Measurements from ENCODE around the gene KCNJ6. TPM values are rescaled to one million over a fixed set of nuclear protein-coding genes. Genes with fewer than 3 reads are reported as not detected.

The KCNJ6 gene
- total and polyA plus RNA-seq, 10 of the 15 experiments (the other 5 are each of a cell fraction or from before 2014, with no cell fraction given) = 0.03 to 0.07 (median 0.04) TPM; not detected in 7

DNA sequence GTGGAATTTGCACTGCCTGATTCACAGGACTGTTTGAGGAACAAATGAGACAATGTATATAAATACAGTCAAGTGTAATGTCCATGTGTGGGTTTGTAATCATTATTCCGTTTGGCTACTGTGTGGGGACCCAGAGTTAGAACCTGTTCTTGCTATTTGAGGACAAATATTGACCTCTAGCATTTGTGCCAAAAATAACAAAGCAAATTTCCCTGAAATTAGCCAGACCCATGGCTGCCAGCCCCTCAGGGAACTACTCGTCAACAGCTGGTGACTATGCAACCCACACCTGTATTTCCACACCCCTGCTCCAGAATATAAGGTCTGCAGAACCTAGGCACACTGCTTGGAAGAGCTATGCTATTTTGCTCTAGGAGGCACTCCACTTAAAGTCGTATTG, 70.7 kb downstream of the KCNJ6 start:
- TF ChIP-seq ZNF622 (IDR thresholded peaks at IDR 0.05) = no peak
- TF ChIP-seq ZNF384 (IDR thresholded peaks at IDR 0.05; ENCODE audit: borderline replicate concordance, low read depth, low read length) = no peak
- no peak for TF ChIP-seq KDM1A (IDR thresholded peaks at IDR 0.05; ENCODE audit: borderline replicate concordance)
- TF ChIP-seq, protein P1, sequence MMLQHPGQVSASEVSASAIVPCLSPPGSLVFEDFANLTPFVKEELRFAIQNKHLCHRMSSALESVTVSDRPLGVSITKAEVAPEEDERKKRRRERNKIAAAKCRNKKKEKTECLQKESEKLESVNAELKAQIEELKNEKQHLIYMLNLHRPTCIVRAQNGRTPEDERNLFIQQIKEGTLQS (IDR thresholded peaks at IDR 0.05; ENCODE audit: borderline replicate concordance, extremely low read depth, low read depth, low read length) = no peak
- no peak for TF ChIP-seq TCF12 (IDR thresholded peaks at IDR 0.05; ENCODE audit: low read depth, low read length)
- TF ChIP-seq CEBPB (IDR thresholded peaks at IDR 0.05; ENCODE audit: borderline replicate concordance in 1 of 2, low read depth in 2 of 2, low read length in 2 of 2) = no peak
- TF ChIP-seq TBL1XR1 (IDR thresholded peaks at IDR 0.05; ENCODE audit: low read depth, low read length) = no peak
- no peak for TF ChIP-seq ETV6 (conservative IDR thresholded peaks at IDR 0.05 in 1 of 2, IDR thresholded peaks at IDR 0.05 in 1 of 2; ENCODE audit: borderline replicate concordance in 1 of 2, low read depth in 1 of 2)
- TF ChIP-seq, protein P2, sequence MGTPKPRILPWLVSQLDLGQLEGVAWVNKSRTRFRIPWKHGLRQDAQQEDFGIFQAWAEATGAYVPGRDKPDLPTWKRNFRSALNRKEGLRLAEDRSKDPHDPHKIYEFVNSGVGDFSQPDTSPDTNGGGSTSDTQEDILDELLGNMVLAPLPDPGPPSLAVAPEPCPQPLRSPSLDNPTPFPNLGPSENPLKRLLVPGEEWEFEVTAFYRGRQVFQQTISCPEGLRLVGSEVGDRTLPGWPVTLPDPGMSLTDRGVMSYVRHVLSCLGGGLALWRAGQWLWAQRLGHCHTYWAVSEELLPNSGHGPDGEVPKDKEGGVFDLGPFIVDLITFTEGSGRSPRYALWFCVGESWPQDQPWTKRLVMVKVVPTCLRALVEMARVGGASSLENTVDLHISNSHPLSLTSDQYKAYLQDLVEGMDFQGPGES (IDR thresholded peaks at IDR 0.05) = no peak
- no peak for TF ChIP-seq MYB (IDR thresholded peaks at IDR 0.05; ENCODE audit: borderline replicate concordance, low read depth, low read length)
- TF ChIP-seq TAF1 (IDR thresholded peaks at IDR 0.05; ENCODE audit: borderline replicate concordance, low read depth, low read length) = no peak
- TF ChIP-seq PAX8 (IDR thresholded peaks at IDR 0.05) = no peak
- TF ChIP-seq, protein P3, sequence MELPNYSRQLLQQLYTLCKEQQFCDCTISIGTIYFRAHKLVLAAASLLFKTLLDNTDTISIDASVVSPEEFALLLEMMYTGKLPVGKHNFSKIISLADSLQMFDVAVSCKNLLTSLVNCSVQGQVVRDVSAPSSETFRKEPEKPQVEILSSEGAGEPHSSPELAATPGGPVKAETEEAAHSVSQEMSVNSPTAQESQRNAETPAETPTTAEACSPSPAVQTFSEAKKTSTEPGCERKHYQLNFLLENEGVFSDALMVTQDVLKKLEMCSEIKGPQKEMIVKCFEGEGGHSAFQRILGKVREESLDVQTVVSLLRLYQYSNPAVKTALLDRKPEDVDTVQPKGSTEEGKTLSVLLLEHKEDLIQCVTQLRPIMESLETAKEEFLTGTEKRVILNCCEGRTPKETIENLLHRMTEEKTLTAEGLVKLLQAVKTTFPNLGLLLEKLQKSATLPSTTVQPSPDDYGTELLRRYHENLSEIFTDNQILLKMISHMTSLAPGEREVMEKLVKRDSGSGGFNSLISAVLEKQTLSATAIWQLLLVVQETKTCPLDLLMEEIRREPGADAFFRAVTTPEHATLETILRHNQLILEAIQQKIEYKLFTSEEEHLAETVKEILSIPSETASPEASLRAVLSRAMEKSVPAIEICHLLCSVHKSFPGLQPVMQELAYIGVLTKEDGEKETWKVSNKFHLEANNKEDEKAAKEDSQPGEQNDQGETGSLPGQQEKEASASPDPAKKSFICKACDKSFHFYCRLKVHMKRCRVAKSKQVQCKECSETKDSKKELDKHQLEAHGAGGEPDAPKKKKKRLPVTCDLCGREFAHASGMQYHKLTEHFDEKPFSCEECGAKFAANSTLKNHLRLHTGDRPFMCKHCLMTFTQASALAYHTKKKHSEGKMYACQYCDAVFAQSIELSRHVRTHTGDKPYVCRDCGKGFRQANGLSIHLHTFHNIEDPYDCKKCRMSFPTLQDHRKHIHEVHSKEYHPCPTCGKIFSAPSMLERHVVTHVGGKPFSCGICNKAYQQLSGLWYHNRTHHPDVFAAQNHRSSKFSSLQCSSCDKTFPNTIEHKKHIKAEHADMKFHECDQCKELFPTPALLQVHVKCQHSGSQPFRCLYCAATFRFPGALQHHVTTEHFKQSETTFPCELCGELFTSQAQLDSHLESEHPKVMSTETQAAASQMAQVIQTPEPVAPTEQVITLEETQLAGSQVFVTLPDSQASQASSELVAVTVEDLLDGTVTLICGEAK (IDR thresholded peaks at IDR 0.05; ENCODE audit: borderline replicate concordance) = no peak
- TF ChIP-seq RAD21 (IDR thresholded peaks at IDR 0.05; ENCODE audit: insufficient read depth, low read depth, low read length) = no peak
- TF ChIP-seq SMC3 (IDR thresholded peaks at IDR 0.05; ENCODE audit: borderline replicate concordance, low read length) = no peak
- CTCF ChIA-PET = no interaction called here
- Histone ChIP-seq H3K27ac (ENCODE audit: control insufficient read depth, insufficient read depth) (no peak overlapping the region), H3K4me3 (no peak overlapping the region), H2AFZ (ENCODE audit: control insufficient read depth, low read depth, low read length) (no peak overlapping the region), H3K9me3 (replicated peaks; ENCODE audit: control insufficient read depth, insufficient read depth, low read length) (no peaks in the 10 kb centered on the region), H3K9ac (ENCODE audit: control insufficient read depth, insufficient read depth, low read length) (no peak overlapping the region), H3K27me3 (replicated peaks in 1 of 2; ENCODE audit: control insufficient read depth in 2 of 2, insufficient read depth in 2 of 2, low read length in 1 of 2) (no peaks in the 10 kb centered on the region), H3K4me2 (ENCODE audit: control insufficient read depth, insufficient read depth) (no peak overlapping the region), H3K36me3 (ENCODE audit: control insufficient read depth in 2 of 2, insufficient read depth in 2 of 2, low read length in 1 of 2) (no peaks in the 10 kb centered on the region), H4K20me1 (ENCODE audit: control insufficient read depth, insufficient read depth) (no peaks in the 10 kb centered on the region), H3K4me1 (ENCODE audit: control insufficient read depth, insufficient read depth, low read length) (no peaks in the 10 kb centered on the region), H3K79me2 (ENCODE audit: control insufficient read depth, insufficient read depth, low read length) (no peaks in the 10 kb centered on the region)
- ATAC-seq = no peak
- intact Hi-C loops (cut with micrococcal nuclease; ENCODE audit: unreplicated experiment) (no loop called here), in situ Hi-C loops (cut with MboI) (no loop called here)
- POLR2A ChIA-PET = no interaction called here
- WGBS (ENCODE audit: insufficient coverage, insufficient replicate concordance, low lambda C conversion rate, missing lambda C conversion rate) = 0% methylated on average over 3 of the region's 3 CpGs
- SMC1A ChIA-PET (ENCODE audit: uncharacterized antibody, unreplicated experiment) = no interaction called here
- FAIRE-seq = no peak
- no peak for DNase-seq (ENCODE audit: low read depth, low spot score)
- no TSS peak for BruUV-seq (replicated peaks)
- RAD21 ChIA-PET (ENCODE audit: unreplicated experiment) = interaction anchor here (1.0 kb wide), 1 partner anchor 134 kb away, joined by 3 read pairs; no protein-coding TSS in a partner anchor

All from GM12878 (cell line).